Measurements from ENCODE around the gene TRPC4AP.

The TRPC4AP gene

DNA sequence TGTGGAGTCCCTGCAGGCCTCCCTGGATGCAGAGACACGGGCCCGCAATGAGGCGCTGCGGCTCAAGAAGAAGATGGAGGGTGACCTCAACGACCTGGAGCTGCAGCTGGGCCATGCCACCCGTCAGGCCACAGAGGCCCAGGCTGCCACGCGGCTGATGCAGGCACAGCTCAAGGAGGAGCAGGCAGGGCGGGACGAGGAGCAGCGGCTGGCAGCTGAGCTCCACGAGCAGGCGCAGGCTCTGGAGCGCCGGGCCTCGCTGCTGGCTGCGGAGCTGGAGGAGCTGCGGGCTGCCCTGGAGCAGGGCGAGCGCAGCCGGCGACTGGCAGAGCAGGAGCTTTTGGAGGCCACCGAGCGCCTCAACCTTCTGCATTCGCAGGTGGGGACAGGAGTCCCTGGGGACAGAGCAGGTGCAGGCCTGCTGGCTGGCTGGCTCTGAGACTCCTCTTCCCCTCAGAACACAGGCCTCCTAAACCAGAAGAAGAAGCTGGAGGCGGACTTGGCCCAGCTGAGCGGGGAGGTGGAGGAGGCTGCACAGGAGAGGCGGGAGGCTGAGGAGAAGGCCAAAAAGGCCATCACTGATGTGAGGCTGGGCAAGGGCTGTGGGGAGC, 92.2 kb downstream of the TRPC4AP start:
- H3K27me3 ChIP-seq (ENCODE audit: insufficient read depth, low read depth): no peaks in the 10 kb centered on the region
- H3K79me2 ChIP-seq (ENCODE audit: insufficient read depth, low read depth): no peaks in the 10 kb centered on the region
- no peaks in the 10 kb centered on the region for H3K4me1 ChIP-seq (ENCODE audit: low read depth, poor library complexity, severe bottlenecking)
- no peak overlapping the region for H3K4me3 ChIP-seq (IDR thresholded peaks at IDR 0.05; ENCODE audit: insufficient read depth, low read depth, low read length)
- H3K27ac ChIP-seq: no peak overlapping the region
- no peak overlapping the region for H3K9ac ChIP-seq
- H4K20me1 ChIP-seq (ENCODE audit: insufficient read depth): no peaks in the 10 kb centered on the region
- peaks cover 4% of the 10 kb centered on the region; the same call in 1 of the 2 replicates for H3K36me3 ChIP-seq (ENCODE audit: insufficient read depth)
- no peak overlapping the region for H3K4me2 ChIP-seq
- TF ChIP-seq, protein P1, sequence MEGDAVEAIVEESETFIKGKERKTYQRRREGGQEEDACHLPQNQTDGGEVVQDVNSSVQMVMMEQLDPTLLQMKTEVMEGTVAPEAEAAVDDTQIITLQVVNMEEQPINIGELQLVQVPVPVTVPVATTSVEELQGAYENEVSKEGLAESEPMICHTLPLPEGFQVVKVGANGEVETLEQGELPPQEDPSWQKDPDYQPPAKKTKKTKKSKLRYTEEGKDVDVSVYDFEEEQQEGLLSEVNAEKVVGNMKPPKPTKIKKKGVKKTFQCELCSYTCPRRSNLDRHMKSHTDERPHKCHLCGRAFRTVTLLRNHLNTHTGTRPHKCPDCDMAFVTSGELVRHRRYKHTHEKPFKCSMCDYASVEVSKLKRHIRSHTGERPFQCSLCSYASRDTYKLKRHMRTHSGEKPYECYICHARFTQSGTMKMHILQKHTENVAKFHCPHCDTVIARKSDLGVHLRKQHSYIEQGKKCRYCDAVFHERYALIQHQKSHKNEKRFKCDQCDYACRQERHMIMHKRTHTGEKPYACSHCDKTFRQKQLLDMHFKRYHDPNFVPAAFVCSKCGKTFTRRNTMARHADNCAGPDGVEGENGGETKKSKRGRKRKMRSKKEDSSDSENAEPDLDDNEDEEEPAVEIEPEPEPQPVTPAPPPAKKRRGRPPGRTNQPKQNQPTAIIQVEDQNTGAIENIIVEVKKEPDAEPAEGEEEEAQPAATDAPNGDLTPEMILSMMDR (conservative IDR thresholded peaks at IDR 0.05; ENCODE audit: low read depth, low read length): no peak
- H2AFZ ChIP-seq (ENCODE audit: low read depth): no peak overlapping the region

DNA sequence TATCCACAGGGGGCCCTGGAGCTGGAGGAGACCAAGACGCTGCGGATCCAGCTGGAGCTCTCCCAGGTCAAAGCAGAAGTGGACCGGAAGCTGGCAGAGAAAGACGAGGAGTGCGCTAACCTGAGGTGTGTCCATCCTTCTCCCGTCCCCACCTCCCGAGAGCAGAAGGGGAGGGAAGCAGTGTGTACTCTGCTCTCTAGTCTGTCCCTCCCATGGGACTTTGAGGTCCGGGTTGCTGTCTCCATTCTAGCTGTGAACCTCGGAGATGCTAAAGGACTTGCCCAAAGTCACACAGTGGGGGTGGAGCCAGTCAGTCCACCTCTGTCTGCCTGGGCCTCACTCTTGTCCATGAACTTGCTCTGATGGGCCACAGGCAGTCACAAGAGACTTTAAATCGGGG, 92.8 kb downstream of the TRPC4AP start:
- Histone ChIP-seq H3K4me1 (ENCODE audit: low read depth, poor library complexity, severe bottlenecking) (no peaks in the 10 kb centered on the region), H3K79me2 (ENCODE audit: insufficient read depth, low read depth) (no peaks in the 10 kb centered on the region), H3K4me2 (no peak overlapping the region), H3K36me3 (ENCODE audit: insufficient read depth) (peaks cover 4% of the 10 kb centered on the region; the same call in 1 of the 2 replicates), H3K27me3 (ENCODE audit: insufficient read depth, low read depth) (no peaks in the 10 kb centered on the region), H2AFZ (ENCODE audit: low read depth) (no peak overlapping the region), H3K4me3 (IDR thresholded peaks at IDR 0.05; ENCODE audit: insufficient read depth, low read depth, low read length) (no peak overlapping the region), H3K9ac (no peak overlapping the region), H4K20me1 (ENCODE audit: insufficient read depth) (no peaks in the 10 kb centered on the region), H3K27ac (no peak overlapping the region)
- TF ChIP-seq, protein P1 (conservative IDR thresholded peaks at IDR 0.05; ENCODE audit: low read depth, low read length): no peak

DNA sequence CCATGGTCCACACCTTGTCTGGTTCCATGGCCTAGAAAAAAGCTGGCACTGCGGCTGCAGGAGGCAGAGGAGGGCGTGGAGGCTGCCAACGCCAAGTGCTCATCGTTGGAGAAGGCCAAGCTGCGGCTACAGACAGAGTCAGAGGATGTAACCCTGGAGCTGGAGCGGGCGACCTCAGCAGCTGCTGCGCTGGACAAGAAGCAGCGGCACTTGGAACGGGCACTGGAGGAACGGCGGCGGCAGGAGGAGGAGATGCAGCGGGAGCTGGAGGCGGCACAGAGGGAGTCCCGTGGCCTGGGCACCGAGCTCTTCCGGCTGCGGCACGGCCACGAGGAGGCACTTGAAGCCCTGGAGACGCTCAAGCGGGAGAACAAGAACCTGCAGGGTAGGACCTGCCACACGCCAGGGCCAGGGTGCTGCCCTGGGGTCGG, 93.6 kb downstream of the TRPC4AP start:
- no peaks in the 10 kb centered on the region for H3K79me2 ChIP-seq (ENCODE audit: insufficient read depth, low read depth)
- no peak overlapping the region for H3K9ac ChIP-seq
- H3K4me2 ChIP-seq: no peak overlapping the region
- H2AFZ ChIP-seq (ENCODE audit: low read depth): no peak overlapping the region
- H3K4me1 ChIP-seq (ENCODE audit: low read depth, poor library complexity, severe bottlenecking): no peaks in the 10 kb centered on the region
- TF ChIP-seq, protein P1 (conservative IDR thresholded peaks at IDR 0.05; ENCODE audit: low read depth, low read length): no peak
- no peaks in the 10 kb centered on the region for H4K20me1 ChIP-seq (ENCODE audit: insufficient read depth)
- H3K36me3 ChIP-seq (ENCODE audit: insufficient read depth): peaks cover 2% of the 10 kb centered on the region; the same call in 1 of the 2 replicates
- H3K27me3 ChIP-seq (ENCODE audit: insufficient read depth, low read depth): no peaks in the 10 kb centered on the region
- H3K4me3 ChIP-seq (IDR thresholded peaks at IDR 0.05; ENCODE audit: insufficient read depth, low read depth, low read length): no peak overlapping the region
- H3K27ac ChIP-seq: no peak overlapping the region

DNA sequence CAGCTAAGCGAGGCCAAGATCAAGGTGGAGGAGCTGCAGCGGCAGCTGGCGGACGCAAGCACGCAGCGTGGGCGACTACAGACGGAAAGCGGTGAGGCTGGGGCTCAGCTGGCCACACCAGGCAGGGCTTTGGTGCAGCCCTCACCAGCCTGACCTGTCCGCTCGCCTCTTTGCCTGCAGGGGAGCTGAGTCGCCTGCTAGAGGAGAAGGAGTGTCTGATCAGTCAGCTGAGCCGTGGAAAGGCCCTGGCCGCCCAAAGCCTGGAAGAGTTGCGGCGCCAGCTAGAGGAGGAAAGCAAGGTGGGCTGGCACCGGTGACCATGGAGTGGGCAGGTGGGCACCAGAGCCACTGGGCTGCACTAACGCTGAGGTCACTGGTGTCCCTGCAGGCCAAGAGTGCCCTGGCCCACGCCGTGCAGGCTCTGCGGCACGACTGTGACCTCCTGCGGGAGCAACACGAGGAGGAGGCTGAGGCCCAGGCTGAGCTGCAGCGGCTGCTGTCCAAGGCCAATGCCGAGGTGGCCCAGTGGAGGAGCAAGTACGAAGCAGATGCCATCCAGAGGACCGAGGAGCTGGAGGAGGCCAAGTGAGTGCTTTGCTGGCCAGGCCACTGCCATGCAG, 94.2 kb downstream of the TRPC4AP start:
- TF ChIP-seq, protein P1 (conservative IDR thresholded peaks at IDR 0.05; ENCODE audit: low read depth, low read length): no peak
- Histone ChIP-seq H2AFZ (ENCODE audit: low read depth) (no peak overlapping the region), H3K4me2 (no peak overlapping the region), H3K27ac (no peak overlapping the region), H3K4me1 (ENCODE audit: low read depth, poor library complexity, severe bottlenecking) (no peaks in the 10 kb centered on the region), H3K4me3 (IDR thresholded peaks at IDR 0.05; ENCODE audit: insufficient read depth, low read depth, low read length) (no peak overlapping the region), H4K20me1 (ENCODE audit: insufficient read depth) (no peaks in the 10 kb centered on the region), H3K9ac (no peak overlapping the region), H3K27me3 (ENCODE audit: insufficient read depth, low read depth) (no peaks in the 10 kb centered on the region), H3K79me2 (ENCODE audit: insufficient read depth, low read depth) (no peaks in the 10 kb centered on the region), H3K36me3 (ENCODE audit: insufficient read depth) (no peaks in the 10 kb centered on the region)

Measured in KMS-11 (cell line).